ENCODE results near the gene MAPKAP1.

Gene MAPKAP1

GRCh38 chr9:125442452-125442851, 264.6 kb downstream of the MAPKAP1 start:
- DNase-seq: no peak

GRCh38 chr9:125440411-125440810, 266.6 kb downstream of the MAPKAP1 start:
- DNase-seq: no peak

- no peak for DNase-seq
These were observed 267.4 kb downstream of the MAPKAP1 start for GRCh38 chr9:125439434-125440272.

GRCh38 chr9:125438506-125439433, 268.2 kb downstream of the MAPKAP1 start:
- DNase-seq: no peak

- DNase-seq: no peak
These were observed 269.2 kb downstream of the MAPKAP1 start for GRCh38 chr9:125437771-125438221.

- peak; percentile 52 for DNase-seq
These were observed 270.2 kb downstream of the MAPKAP1 start for GRCh38 chr9:125436613-125437443.

- no peak for DNase-seq
These were observed 271.0 kb downstream of the MAPKAP1 start for GRCh38 chr9:125435776-125436612.

GRCh38 chr9:125434986-125435775, 271.8 kb downstream of the MAPKAP1 start:
- DNase-seq: no peak

- DNase-seq: no peak
These were observed 273.5 kb downstream of the MAPKAP1 start for GRCh38 chr9:125433461-125434011.

- DNase-seq: no peak
These were observed 274.2 kb downstream of the MAPKAP1 start for GRCh38 chr9:125432715-125433385.

- no peak for DNase-seq
These were observed 275.2 kb downstream of the MAPKAP1 start for GRCh38 chr9:125431741-125432271.

- no peak for DNase-seq
These were observed 276.0 kb downstream of the MAPKAP1 start for GRCh38 chr9:125431012-125431305.

GRCh38 chr9:125430161-125431011, 276.6 kb downstream of the MAPKAP1 start:
- no peak for DNase-seq

- DNase-seq: no peak
These were observed 277.4 kb downstream of the MAPKAP1 start for GRCh38 chr9:125429476-125430160.

- no peak for DNase-seq
These were observed 278.0 kb downstream of the MAPKAP1 start for GRCh38 chr9:125428902-125429467.

GRCh38 chr9:125428060-125428901, 278.7 kb downstream of the MAPKAP1 start:
- peak; percentile 67 for DNase-seq

GRCh38 chr9:125427556-125427955, 279.5 kb downstream of the MAPKAP1 start:
- no peak for DNase-seq

Data from NCI-H2029 (cell line).